ENCODE results near the gene TMEM209.
"Not testable (repeated sequence)": the region's sequence is repeated elsewhere in the genome, so short reads cannot be mapped to it uniquely, and the experiment has no call there.

Gene TMEM209

GRCh38 chr7:130236361-130236760, 31.2 kb upstream of the TMEM209 start:
- not testable (repeated sequence) for H3K4ac ChIP-seq (ENCODE audit: low read depth in 1 of 2, low read length in 2 of 2); H3K18ac ChIP-seq (ENCODE audit: low read depth in 1 of 2, low read length in 2 of 2); H2BK15ac ChIP-seq (ENCODE audit: low read depth, poor library complexity, severe bottlenecking); H2BK5ac ChIP-seq (ENCODE audit: low read depth, low read length, poor library complexity, severe bottlenecking); H4K91ac ChIP-seq (ENCODE audit: low read length); H3K4me2 ChIP-seq (ENCODE audit: low read length, poor library complexity, severe bottlenecking); H3K27ac ChIP-seq (ENCODE audit: low read length, poor library complexity, severe bottlenecking); H3K4me1 ChIP-seq (ENCODE audit: control insufficient read depth, insufficient read depth, low read depth, low read length); H2AFZ ChIP-seq (ENCODE audit: low read depth, low read length); H2BK12ac ChIP-seq (ENCODE audit: low read length in 2 of 2); H4K8ac ChIP-seq (ENCODE audit: low read length); H2AK5ac ChIP-seq (ENCODE audit: low read length, severe bottlenecking); H3K9me3 ChIP-seq (ENCODE audit: control insufficient read depth, low read length); H3K36me3 ChIP-seq (ENCODE audit: control insufficient read depth in 1 of 2, insufficient read depth in 2 of 2, low read depth in 1 of 2, low read length in 2 of 2); H3K14ac ChIP-seq (ENCODE audit: low read length in 2 of 2); H3K27me3 ChIP-seq (ENCODE audit: control insufficient read depth in 1 of 2, insufficient read depth in 1 of 2, low read length in 2 of 2); H2BK120ac ChIP-seq (ENCODE audit: low read depth, low read length); H3K79me1 ChIP-seq (replicated peaks; ENCODE audit: low read length, poor library complexity, severe bottlenecking); H3K9ac ChIP-seq (ENCODE audit: low read length); H3K23ac ChIP-seq (ENCODE audit: low read length in 2 of 2); H3K4me3 ChIP-seq (ENCODE audit: insufficient read depth in 1 of 2, low read depth in 1 of 2, low read length in 2 of 2); DNase-seq
- WGBS: 91% methylated on average over 4 of the region's 4 CpGs

- Histone ChIP-seq H3K4me3 (ENCODE audit: insufficient read depth in 1 of 2, low read depth in 1 of 2, low read length in 2 of 2) (no peak overlapping the region), H2BK120ac (ENCODE audit: low read depth, low read length) (no peak overlapping the region), H3K23ac (ENCODE audit: low read length in 2 of 2) (no peak overlapping the region), H3K18ac (ENCODE audit: low read depth in 1 of 2, low read length in 2 of 2) (no peak overlapping the region), H3K9me3 (ENCODE audit: control insufficient read depth, low read length) (no peaks in the 10 kb centered on the region), H3K27ac (ENCODE audit: low read length, poor library complexity, severe bottlenecking) (no peak overlapping the region), H4K8ac (ENCODE audit: low read length) (no peak overlapping the region), H3K14ac (ENCODE audit: low read length in 2 of 2) (no peak overlapping the region), H3K27me3 (ENCODE audit: control insufficient read depth in 1 of 2, insufficient read depth in 1 of 2, low read length in 2 of 2) (peaks cover 0 to 4% of the 10 kb centered on the region in 2 experiments), H2BK5ac (ENCODE audit: low read depth, low read length, poor library complexity, severe bottlenecking) (no peak overlapping the region), H2AK5ac (ENCODE audit: low read length, severe bottlenecking) (no peak overlapping the region), H2BK15ac (ENCODE audit: low read depth, poor library complexity, severe bottlenecking) (no peak overlapping the region), H3K36me3 (ENCODE audit: control insufficient read depth in 1 of 2, insufficient read depth in 2 of 2, low read depth in 1 of 2, low read length in 2 of 2) (no peaks in the 10 kb centered on the region), H3K4me2 (ENCODE audit: low read length, poor library complexity, severe bottlenecking) (no peak overlapping the region), H3K4ac (ENCODE audit: low read depth in 1 of 2, low read length in 2 of 2) (no peak overlapping the region), H3K79me1 (replicated peaks; ENCODE audit: low read length, poor library complexity, severe bottlenecking) (no peaks in the 10 kb centered on the region), H4K91ac (ENCODE audit: low read length) (no peak overlapping the region), H2BK12ac (ENCODE audit: low read length in 2 of 2) (no peak overlapping the region), H3K9ac (ENCODE audit: low read length) (no peak overlapping the region), H2AFZ (ENCODE audit: low read depth, low read length) (no peak overlapping the region), H3K4me1 (ENCODE audit: control insufficient read depth, insufficient read depth, low read depth, low read length) (no peaks in the 10 kb centered on the region)
- no peak for DNase-seq
- WGBS: 92% methylated on average over 2 of the region's 2 CpGs
Observed at GRCh38 chr7:130234078-130234477, 28.9 kb upstream of the TMEM209 start.

- Histone ChIP-seq H2BK15ac (ENCODE audit: low read depth, poor library complexity, severe bottlenecking) (no peak overlapping the region), H3K4ac (ENCODE audit: low read depth in 1 of 2, low read length in 2 of 2) (no peak overlapping the region), H3K36me3 (ENCODE audit: control insufficient read depth in 1 of 2, insufficient read depth in 2 of 2, low read depth in 1 of 2, low read length in 2 of 2) (no peaks in the 10 kb centered on the region), H2BK120ac (ENCODE audit: low read depth, low read length) (peak overlapping the region; percentile 57), H3K9ac (ENCODE audit: low read length) (no peak overlapping the region), H2AFZ (ENCODE audit: low read depth, low read length) (no peak overlapping the region), H3K27me3 (ENCODE audit: control insufficient read depth in 1 of 2, insufficient read depth in 1 of 2, low read length in 2 of 2) (peaks cover 0 to 4% of the 10 kb centered on the region in 2 experiments), H3K27ac (ENCODE audit: low read length, poor library complexity, severe bottlenecking) (no peak overlapping the region), H3K79me1 (replicated peaks; ENCODE audit: low read length, poor library complexity, severe bottlenecking) (no peaks in the 10 kb centered on the region), H3K18ac (ENCODE audit: low read depth in 1 of 2, low read length in 2 of 2) (no peak overlapping the region), H2AK5ac (ENCODE audit: low read length, severe bottlenecking) (no peak overlapping the region), H3K23ac (ENCODE audit: low read length in 2 of 2) (no peak overlapping the region), H2BK5ac (ENCODE audit: low read depth, low read length, poor library complexity, severe bottlenecking) (no peak overlapping the region), H3K4me2 (ENCODE audit: low read length, poor library complexity, severe bottlenecking) (no peak overlapping the region), H4K8ac (ENCODE audit: low read length) (no peak overlapping the region), H3K9me3 (ENCODE audit: control insufficient read depth, low read length) (no peaks in the 10 kb centered on the region), H3K4me3 (ENCODE audit: insufficient read depth in 1 of 2, low read depth in 1 of 2, low read length in 2 of 2) (no peak overlapping the region), H4K91ac (ENCODE audit: low read length) (no peak overlapping the region), H2BK12ac (ENCODE audit: low read length in 2 of 2) (peak overlapping the region in 1 of 2 experiments; percentile 54), H3K4me1 (ENCODE audit: control insufficient read depth, insufficient read depth, low read depth, low read length) (no peaks in the 10 kb centered on the region), H3K14ac (ENCODE audit: low read length in 2 of 2) (no peak overlapping the region)
- DNase-seq: no peak
- WGBS: 80% methylated on average over 1 of the region's 2 CpGs
Observed at GRCh38 chr7:130232209-130232608, 27.0 kb upstream of the TMEM209 start.

GRCh38 chr7:130231792-130232191, 26.6 kb upstream of the TMEM209 start:
- WGBS: 88% methylated on average over 6 of the region's 6 CpGs
- H3K27ac ChIP-seq (ENCODE audit: low read length, poor library complexity, severe bottlenecking): no peak overlapping the region

More at GRCh38 chr7:130231792-130232191, 26.6 kb upstream of the TMEM209 start:
- H2BK12ac ChIP-seq (ENCODE audit: low read length in 2 of 2): peak overlapping the region in 1 of 2 experiments; percentile 54
- no peak for DNase-seq
- H3K4me3 ChIP-seq (ENCODE audit: insufficient read depth in 1 of 2, low read depth in 1 of 2, low read length in 2 of 2): no peak overlapping the region
- H3K79me1 ChIP-seq (replicated peaks; ENCODE audit: low read length, poor library complexity, severe bottlenecking): no peaks in the 10 kb centered on the region
- H3K27me3 ChIP-seq (ENCODE audit: control insufficient read depth in 1 of 2, insufficient read depth in 1 of 2, low read length in 2 of 2): peaks cover 0 to 4% of the 10 kb centered on the region in 2 experiments
- no peak overlapping the region for H2AK5ac ChIP-seq (ENCODE audit: low read length, severe bottlenecking)
- no peak overlapping the region for H3K23ac ChIP-seq (ENCODE audit: low read length in 2 of 2)
- peak overlapping the region; percentile 6 for H2BK15ac ChIP-seq (ENCODE audit: low read depth, poor library complexity, severe bottlenecking)
- no peak overlapping the region for H3K14ac ChIP-seq (ENCODE audit: low read length in 2 of 2)
- H3K9ac ChIP-seq (ENCODE audit: low read length): no peak overlapping the region
- H3K36me3 ChIP-seq (ENCODE audit: control insufficient read depth in 1 of 2, insufficient read depth in 2 of 2, low read depth in 1 of 2, low read length in 2 of 2): no peaks in the 10 kb centered on the region
- no peak overlapping the region for H2AFZ ChIP-seq (ENCODE audit: low read depth, low read length)
- no peak overlapping the region for H3K4me2 ChIP-seq (ENCODE audit: low read length, poor library complexity, severe bottlenecking)
- no peaks in the 10 kb centered on the region for H3K9me3 ChIP-seq (ENCODE audit: control insufficient read depth, low read length)
- H3K18ac ChIP-seq (ENCODE audit: low read depth in 1 of 2, low read length in 2 of 2): no peak overlapping the region
- H4K8ac ChIP-seq (ENCODE audit: low read length): no peak overlapping the region
- H4K91ac ChIP-seq (ENCODE audit: low read length): no peak overlapping the region
- no peak overlapping the region for H3K4ac ChIP-seq (ENCODE audit: low read depth in 1 of 2, low read length in 2 of 2)
- no peak overlapping the region for H2BK5ac ChIP-seq (ENCODE audit: low read depth, low read length, poor library complexity, severe bottlenecking)
- H3K4me1 ChIP-seq (ENCODE audit: control insufficient read depth, insufficient read depth, low read depth, low read length): no peaks in the 10 kb centered on the region
- H2BK120ac ChIP-seq (ENCODE audit: low read depth, low read length): no peak overlapping the region

Measured in mesenchymal stem cell (in vitro differentiated cells and primary cell).